Activated CD8-positive, alpha-beta memory T cell treated with anti-CD3 and anti-CD28 coated beads, Interleukin-2, amount 50 U/mL, for 1 hour (primary cell): Measurements from ENCODE around the gene DNAI1.

Experiments
- DNase-seq: peaks from one replicate; pipeline ENCODE4 v3.0.0-alpha.2; 2020; ENCODE audit errors: extremely low read depth

Gene DNAI1

DNA sequence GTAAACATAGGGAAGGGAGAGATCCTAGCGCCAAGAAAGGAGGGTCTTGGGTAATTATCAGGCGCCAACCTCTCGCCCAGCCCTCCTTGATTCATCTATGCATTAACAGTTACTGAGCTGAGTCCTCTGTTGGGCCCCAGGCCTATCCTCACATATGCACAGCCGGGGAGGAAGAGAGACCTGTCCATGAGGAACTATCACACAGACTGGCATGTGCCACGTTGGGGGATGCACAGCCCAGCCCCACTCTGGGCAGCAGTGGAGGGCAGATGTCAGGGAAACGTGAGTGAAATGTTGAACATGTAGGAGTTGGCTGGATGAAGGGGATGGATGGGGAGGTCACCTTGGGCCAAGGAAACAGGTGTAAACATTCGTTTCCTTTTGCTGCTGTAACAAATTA lies 82.9 kb downstream of the DNAI1 start:
- DNase-seq = no peak

DNA sequence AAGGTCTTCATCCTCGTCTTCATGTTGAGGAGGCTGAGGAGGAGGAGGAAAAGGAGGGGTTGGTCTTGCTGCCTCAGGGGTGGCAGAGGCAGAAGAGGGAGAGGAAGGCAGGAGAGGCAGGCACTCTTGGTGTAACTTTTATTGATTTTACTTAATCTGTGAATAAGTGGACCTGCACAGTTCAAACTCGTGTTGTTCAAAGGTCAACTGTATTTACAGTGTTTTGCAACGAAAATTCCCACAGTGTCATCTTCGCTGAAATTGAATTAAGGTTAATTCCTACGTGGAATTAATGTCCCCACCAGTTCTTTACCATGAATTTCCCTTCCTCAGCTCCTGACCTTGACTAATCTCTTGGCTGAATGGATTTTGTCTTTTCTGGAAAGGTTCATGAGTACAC lies 85.4 kb downstream of the DNAI1 start:
- DNase-seq = no peak

DNA sequence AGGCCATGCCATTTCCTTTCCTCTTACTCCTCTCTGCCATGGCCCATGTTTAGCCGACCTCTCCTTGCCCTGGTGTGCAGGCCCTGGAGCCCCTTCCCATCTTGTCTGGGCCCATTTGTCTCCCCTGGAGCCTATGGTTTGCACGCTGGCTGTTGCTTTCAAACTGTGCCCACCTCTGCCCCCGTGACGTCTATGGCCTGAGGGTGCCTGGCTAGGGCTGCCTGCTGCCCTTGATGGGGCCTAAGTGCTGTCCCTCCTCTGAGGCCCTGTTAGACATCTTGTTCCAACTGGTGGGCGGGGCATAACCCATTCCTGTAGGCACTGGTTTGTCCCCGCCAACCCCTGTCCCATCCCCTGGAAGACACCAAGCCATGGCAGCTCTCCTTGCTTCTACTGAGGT lies 86.9 kb downstream of the DNAI1 start:
- DNase-seq = no peak

DNA sequence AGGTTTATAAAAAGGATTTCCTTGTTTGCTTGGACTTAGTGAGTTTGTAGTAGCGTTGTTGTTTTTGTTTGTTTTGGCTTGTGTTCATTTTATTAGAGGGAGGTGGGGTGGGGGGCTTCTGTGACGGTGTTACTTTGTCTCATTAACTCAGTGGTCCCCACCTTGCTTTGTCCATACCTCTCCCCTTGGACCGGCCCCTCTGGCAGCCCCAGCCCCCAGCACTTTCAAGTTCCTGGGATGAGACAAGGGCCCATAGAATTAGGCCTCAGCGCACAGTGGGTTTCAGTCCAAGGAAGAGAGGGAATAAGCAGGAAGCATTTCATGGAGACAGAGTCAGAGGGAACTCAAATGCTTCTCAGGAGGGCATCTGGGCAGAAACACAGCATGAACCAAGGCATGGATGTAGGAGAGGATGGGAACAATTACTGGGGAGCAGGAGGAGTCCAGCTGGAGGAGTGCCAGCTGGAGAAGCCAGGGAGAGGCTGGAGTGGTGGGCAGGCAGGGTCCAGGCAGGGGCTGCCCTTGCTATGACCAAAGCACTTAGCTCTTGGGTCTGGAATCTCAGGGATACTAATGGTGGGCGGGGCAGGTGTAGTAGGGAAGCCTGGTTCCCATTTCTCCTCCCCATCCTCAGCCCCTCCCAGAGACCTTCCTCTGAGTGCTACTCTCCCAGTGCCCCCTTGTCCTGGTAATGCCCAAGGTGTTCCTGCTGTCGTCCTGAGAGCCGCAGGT lies 87.7 kb downstream of the DNAI1 start:
- DNase-seq = no peak

DNA sequence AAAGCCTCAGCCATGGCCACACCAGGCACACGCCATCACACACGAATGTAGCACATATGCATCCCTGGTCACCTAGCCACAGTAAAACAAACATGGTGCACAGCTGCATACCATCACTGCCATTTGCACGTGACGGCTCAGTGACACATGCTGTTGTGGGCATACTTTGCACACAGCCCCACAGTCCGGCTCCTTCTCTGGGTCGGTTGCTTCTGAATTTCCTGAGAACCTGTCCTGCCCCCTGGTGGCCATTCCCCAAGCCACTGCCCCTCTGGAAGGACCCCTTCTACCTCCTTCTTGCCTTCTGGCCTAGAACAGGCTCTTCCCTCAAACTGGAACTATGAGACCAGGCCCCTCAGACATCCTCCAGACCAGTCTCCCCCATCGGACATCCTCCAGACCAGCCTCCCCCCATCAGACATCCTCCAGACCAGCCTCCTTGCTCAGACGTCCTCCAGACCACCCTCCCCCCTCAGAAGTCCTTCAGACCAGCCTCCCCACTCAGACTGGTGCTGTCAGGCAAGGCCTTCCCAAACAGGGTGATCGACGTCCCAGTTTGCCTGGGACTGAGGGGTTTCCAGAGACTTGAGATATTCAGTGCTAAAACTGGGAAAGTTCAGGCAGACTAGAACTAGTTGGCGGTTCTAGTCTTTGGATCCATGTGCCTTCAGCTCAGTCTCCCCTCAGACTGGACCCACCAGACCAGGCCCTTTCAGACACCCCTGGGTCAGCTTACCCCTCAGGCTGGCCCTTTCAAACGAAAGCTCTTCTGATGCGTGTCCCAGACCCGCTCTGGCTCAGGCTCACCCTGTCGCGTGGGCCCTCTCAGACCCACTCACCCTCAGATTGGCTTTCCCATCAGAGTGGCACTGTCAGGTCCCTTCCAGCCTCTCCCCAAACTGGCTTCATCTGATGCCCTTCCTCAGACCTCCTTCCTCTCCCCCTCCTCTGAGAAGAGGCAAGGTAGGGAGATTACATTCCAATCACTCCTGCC lies 88.5 kb downstream of the DNAI1 start:
- DNase-seq = peak; percentile 7

DNA sequence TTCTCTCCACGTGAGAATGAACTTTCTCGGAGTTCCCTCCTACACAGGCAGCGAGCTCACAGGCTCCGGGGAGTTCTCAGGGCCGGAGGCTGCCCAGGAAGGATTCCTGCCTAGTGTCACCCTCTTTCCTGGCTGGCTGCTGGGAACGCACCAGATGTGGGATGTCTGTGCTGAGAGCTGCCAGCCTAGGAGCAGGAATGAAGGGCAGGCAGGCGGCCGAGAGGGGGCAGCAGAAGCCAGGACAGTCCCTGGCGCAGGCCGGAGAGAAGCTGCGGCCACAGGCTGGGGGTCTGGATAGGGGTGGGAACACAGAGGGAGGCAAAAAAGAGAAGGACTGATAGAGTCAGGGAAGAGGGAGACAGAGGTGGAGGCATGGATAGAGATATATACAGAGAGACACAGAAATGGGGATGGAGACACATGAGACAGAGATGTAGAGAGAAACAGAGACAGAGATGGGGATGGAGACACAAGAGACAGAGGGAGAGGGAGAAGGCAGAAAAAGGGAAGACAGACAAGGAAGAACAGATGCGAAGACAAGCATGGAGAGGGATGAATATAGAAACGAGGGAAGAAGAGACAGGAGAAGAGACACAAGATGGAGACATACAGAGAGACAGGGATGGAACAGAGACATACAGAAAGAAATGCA lies 89.5 kb downstream of the DNAI1 start:
- DNase-seq = no peak

DNA sequence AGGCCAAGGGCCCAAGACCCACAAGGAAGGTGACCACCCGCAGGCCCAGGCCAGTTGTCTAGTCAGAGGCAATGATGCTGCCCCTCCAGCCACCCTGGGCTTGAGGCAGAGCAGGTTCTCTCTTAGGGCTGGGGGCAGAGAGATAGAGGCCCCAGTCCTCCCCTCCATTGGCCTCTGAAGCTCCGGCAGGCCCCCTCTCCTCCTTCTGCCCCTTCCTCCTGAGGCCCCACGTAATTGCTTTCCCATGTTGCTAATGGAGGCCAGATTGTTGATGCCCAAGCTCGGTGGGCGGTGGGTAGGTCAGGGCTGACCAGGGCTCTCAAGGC lies 90.8 kb downstream of the DNAI1 start:
- DNase-seq = no peak

DNA sequence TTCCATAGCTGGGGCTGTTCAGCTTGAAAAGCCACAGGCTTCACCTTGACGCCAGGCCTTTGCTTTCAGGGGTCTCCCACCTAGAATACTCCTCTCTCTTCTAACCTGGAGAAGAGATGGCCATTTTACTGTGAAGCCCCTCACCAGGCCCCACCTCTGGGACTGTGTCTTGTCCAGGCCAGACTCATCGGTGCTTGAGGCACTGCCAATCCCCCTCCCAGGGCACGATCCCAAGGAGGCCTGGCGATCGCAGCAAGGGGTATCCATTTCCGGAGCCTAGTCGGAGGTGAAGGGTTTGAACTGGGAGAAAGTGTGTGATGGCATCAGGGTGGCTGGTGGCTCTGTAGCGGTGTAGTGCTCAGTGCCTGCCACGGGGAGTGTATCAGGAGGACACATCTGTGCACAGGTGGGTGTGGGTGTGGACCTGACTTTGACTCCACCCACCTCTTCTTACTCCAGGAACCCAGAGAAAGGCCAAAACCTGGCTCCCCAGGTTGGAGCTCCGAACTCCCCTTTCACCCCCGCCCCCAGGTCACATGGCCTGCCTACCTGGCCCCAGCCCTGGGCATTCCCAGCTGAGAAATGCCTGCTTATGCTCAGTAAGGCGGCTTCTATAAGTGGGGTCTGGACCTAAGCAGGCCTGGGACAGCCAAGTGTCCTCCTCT lies 91.5 kb downstream of the DNAI1 start:
- DNase-seq = no peak

DNA sequence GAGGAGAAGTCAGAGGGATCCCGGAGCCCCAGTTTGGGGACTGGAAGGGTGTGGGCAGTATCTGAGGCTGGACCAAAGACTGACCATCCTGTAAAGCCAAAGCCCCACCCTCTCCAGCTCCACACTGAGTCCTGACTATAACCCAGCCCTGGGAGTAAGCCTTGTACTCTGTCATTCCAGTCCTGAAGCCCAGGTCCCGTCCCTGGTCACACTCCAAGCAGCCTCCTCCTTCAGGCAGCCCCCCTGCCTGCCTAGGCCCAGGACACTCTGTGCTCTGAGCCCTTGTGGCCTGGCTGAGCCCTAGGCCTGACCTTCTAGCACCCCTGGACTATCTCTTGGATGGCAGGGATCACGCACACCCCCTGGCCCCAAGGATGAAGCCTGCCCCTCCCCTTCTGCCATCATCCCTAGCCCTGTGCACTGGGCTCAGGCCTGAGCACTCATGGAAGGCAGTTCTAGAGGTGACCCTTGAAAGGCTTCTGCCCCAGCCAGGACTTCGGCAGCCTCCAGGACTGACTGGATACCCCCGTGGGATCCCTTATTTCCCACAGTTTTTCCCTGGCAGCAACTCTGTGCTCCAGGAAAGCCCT lies 92.2 kb downstream of the DNAI1 start:
- DNase-seq = no peak

DNA sequence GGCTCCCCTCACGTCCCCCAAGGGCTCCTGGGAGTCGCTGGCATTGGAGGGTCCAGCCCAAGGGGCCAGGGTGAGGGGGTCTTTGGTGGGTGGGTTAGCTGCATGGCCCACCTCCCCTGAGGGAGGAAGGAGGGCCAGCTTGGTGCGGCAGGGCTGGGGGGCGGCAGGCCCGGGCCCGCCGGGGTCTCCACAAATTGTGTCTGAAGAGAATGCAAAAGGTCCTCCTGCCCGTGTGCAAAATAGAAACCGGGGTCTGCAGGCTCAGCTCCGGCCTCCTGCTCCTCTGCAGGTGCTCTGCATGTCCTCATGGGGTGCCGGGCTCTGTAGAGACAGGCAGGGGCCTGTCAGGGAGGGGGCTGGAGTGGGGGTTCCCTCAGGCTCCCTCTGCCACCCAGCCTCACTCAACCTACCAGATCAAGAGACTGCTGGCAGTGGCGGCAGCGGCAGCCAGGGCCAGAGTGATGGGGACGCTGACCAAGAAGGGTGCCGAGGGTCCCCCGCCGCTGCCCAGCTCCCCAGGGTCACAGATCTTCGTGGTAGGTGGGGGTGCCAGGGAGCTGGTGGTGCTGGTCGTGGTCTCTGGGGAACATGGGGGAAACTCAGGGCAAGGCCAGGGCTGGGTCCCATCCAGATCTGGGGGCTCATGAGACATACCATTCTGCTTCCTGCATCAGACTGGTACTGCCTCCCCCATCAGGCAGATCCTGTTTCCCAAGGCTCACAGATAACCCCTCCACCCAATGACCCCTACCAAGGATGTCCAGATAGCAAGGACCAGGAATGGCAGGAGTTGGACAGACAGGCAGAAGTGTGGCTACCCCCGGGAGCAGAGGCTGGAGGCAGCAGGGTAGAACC lies 93.4 kb downstream of the DNAI1 start:
- no peak for DNase-seq

DNA sequence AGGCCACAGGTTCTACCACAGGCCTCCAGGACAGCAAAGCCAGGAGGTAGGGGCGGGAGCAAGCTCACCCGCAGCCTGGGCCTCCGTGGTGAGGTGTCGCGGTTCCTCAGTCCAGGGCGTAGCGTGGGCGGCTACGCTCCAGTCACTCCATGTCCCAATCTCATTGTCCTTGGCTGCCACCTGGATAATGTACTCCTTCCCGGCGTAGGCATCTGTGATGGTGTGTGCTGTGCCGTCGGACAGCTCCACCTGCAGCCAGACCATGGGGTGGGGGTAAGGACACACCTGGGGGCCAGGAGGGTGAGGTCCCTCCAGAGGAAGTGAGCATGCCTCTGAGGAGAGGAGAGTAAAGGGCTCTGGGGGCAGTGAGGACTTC lies 94.0 kb downstream of the DNAI1 start:
- no peak for DNase-seq

DNA sequence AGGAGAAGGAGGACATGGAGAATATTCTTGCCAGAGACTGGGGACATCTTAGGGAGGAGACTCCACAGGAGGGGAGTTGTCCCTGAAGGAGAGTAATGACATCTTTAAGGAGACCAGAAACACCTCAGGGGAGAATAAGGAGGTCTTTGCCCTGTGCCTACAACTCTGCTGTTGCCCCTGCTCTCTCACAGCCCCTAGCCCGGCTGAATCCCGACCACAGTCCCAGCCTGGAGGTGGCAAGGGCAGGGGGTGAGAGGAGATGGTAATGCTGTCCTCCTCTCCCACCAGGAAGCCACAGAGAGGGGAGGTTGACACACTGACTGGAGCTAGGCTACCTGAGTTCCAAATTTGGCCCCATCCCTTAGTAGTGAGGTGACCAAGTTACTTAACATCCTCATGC lies 94.4 kb downstream of the DNAI1 start:
- no peak for DNase-seq

DNA sequence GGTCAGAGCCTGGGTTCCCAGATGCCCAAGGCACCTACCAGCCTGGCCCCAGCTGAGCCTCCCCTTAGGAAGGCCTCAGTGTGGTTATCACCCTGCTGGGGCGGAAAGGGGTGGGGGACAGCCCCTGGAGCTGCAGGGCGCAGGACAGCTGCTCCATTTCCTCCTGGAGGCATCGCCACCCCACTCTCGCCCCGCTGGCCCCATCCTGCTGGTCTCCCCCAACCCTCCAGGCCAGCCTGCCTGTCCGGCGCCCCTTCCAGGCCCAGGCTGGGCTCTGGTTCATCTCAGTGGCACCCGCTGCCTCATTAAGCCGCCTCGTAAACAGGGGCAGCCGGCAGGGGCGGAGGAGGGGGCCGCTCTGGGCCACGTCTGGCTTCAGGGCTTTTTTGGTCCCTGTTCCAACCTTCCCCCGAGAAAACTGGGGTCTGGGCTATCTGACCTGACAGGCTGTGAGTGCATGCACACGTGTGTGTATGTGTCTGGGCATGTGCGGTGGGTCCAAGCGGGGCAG lies 95.0 kb downstream of the DNAI1 start:
- no peak for DNase-seq

DNA sequence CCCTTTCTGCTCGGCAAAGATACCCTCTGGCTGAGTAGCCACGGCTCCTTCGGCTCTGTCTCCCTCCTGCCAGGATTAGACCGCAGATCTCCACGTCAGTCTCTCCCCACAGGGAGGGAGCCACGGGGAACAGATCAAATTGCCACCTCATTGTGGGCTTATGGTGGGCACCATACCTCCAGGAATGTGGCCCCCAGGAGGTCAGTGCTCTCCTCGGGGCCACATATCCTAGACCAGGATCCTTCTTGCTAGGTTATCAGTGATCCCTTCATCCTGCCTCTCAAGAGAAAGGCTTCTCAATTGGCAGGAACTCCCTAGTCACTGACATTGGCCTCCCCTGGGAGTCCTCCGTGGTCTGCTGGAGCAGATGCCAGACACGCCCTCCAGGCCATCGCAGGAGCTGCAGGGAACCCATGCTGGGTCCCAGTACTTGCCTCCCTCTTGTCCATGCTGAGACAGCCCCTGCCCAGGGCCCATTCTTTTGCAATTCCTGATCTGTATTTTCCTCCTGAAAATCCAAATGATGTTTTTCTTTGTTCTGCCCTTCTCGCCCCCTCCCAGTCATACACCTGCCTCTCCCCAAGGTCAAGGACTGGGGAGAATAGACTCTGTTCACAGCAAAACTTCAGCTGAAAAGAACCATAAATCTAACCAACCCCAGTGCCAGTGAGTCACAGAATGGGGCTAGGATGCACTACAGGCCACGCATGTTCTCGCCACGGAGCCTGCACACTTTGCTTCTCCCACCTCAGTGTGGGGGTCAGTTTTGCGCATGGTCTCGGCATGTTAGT lies 95.8 kb downstream of the DNAI1 start:
- no peak for DNase-seq

DNA sequence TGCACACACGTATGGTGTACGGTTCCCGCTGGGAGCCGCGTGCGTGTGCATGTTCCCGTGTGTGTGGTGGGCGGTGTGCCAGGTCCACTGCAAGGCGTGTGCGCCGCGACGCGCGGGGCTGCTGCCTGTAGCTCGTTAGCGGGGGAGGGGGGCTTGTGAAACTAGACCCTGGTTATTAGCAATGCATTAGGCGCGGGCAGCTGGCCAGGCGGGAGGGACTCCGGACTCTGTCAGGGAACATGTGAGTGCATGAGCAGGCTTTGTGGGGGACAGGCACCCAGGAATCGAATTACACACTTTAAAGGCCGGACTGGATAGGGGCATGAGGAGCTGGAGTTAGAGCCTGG lies 96.4 kb downstream of the DNAI1 start:
- no peak for DNase-seq

DNA sequence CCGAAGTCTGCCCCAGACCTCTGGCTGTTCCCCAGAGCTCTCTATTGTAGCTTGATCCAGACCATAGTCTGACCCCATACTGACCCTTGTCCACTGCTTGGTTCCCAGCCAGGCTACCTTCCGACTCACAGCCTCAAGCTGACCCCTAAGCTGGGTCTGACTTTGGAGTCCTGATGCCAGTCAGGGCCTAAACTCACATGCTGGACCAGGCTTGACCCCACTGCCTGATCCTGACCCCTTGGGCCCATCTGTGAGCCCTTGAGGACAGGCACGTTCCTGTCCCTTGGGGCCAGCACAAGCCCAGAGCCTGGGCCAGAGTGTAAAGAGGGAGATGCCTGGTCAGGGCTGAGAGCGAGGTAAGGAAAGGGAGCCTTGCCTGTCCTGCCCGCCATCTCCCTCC lies 96.9 kb downstream of the DNAI1 start:
- DNase-seq = no peak

DNA sequence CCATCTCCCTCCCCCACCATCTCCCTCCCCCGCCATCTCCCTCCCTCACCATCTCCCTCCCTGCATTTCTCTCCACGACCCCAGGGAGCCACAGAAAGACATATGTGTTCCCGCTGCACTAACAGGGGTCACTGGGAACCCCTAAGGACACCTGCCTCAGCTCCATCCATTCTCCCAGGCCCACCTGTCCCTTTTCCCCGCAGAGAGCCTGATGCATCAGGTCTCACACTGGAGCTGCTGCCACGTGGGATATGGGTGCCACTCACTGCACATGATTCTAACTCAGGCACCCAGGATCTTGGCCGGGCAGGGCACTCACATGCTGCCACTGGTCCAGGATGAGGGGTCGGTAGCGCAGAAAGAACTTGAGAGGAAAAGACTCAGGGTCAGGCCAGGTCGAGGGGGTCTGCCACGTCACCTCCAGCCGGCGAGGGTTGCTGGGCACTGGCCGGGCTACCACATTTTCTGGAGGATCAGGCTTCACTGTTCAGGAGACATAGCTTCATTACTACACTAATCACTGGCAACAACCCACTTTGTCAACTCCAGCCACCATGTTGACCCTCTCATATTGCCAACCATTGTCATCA lies 97.4 kb downstream of the DNAI1 start:
- DNase-seq = no peak

DNA sequence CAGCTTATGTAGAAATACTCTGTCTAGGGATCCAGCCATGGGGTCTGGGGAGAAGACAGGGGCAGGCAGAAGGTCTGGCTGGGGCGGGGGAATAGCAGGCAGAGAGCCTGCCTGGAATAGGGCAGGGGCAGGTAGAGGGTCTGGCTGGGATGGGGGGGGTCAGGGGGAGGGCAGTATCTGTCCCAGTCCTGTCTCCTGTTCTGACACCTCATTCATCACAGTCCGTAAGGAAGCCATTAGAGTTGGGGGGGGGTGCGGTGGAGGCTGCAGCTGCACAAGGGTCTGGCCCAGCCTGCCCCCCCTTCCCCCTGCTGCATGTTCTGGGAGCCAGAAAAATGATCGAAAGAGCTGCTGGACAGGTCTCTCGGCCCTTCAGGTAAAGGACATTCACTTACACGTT lies 98.3 kb downstream of the DNAI1 start:
- DNase-seq = no peak
